ENCODE data around the gene SENP5. TPM values are rescaled to one million over a fixed set of nuclear protein-coding genes. Genes with fewer than 3 reads are reported as not detected.

Gene SENP5
- total RNA-seq, 4 donors from 2014 or later = 41.1 to 60.6 (median 44.1) TPM

DNA sequence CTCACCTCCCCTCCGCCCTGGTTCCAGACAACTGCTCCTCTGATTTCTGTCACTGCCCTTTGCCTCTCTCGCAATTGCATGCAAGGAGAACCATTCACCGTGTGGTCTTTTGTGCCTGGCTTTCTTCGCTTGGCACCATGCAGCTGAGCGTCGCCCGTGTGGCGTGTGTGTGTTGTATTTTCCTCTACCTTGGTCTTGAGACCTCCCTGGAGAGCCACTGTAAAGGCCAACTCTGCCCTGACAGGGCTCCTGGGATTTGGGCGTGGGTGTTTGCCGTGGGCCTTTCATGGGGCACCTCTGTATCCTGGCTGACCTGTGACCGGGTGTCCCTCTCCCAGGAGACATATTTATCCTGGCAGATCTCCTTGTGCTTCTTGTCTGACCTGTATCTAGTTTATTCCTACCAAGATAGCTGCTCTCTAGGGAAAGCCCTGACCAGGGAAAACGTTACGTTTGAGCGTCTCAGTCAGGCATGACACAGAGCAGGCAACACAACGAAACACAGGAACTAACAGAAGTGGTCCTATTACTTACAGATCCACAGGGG, 102.9 kb downstream of the SENP5 start:
- H3K4me3 ChIP-seq = no peak overlapping the region
- no peaks in the 10 kb centered on the region for H3K27me3 ChIP-seq
- TF ChIP-seq EP300 (IDR thresholded peaks at IDR 0.05) (no peak), POLR2A (IDR thresholded peaks at IDR 0.05) (no peak)
- TF ChIP-seq, protein P1, sequence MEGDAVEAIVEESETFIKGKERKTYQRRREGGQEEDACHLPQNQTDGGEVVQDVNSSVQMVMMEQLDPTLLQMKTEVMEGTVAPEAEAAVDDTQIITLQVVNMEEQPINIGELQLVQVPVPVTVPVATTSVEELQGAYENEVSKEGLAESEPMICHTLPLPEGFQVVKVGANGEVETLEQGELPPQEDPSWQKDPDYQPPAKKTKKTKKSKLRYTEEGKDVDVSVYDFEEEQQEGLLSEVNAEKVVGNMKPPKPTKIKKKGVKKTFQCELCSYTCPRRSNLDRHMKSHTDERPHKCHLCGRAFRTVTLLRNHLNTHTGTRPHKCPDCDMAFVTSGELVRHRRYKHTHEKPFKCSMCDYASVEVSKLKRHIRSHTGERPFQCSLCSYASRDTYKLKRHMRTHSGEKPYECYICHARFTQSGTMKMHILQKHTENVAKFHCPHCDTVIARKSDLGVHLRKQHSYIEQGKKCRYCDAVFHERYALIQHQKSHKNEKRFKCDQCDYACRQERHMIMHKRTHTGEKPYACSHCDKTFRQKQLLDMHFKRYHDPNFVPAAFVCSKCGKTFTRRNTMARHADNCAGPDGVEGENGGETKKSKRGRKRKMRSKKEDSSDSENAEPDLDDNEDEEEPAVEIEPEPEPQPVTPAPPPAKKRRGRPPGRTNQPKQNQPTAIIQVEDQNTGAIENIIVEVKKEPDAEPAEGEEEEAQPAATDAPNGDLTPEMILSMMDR (IDR thresholded peaks at IDR 0.05) = no peak
- WGBS, 2 donors = 83 to 87% methylated on average over 15 of the region's 15 CpGs
- no peak overlapping the region for H3K27ac ChIP-seq
- H3K36me3 ChIP-seq = peaks cover 0 to 16% (median 0%) of the 10 kb centered on the region in 3 donors
- H3K4me1 ChIP-seq = peaks cover 0 to 23% (median 4%) of the 10 kb centered on the region in 4 donors
- no peaks in the 10 kb centered on the region for H3K9me3 ChIP-seq
- no peak for DNase-seq (ENCODE audit: low spot score in 2 of 2)

DNA sequence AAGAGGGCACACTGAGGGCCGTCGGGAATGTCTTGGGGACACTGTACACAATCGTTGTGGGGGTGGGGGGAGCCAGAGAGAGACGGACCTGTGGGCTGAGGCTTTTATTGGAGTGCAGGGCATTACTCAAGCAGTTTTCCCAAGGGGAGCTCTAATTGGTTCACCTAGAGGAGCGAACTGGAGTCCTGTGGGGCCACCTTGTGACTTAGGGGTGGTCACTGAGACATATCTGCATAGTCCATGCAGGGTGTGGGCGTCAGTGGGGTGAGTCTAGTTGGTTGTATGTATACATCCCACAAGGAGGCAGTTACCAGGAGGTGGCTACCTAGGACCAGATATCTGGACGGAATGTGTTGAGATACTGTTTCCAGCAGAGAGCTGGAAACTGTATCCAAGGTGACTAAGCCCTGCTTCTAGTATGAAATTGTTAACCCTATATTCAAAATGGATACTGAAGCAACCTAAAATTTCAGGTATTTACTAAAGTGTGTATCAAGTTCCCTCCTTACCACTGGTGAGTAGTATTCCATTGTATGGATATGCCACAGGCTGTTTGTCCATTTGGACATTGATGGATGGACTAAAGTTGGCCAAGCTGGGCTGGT, 103.5 kb downstream of the SENP5 start:
- 82 to 86% methylated on average over 7 of the region's 7 CpGs for WGBS, 2 donors
- no peaks in the 10 kb centered on the region for H3K9me3 ChIP-seq
- no peak overlapping the region for H3K4me3 ChIP-seq
- DNase-seq (ENCODE audit: low spot score in 2 of 2) = no peak
- peaks cover 0 to 10% (median 0%) of the 10 kb centered on the region in 3 donors for H3K36me3 ChIP-seq
- no peak overlapping the region for H3K27ac ChIP-seq
- TF ChIP-seq EP300 (IDR thresholded peaks at IDR 0.05) (no peak), POLR2A (IDR thresholded peaks at IDR 0.05) (no peak)
- TF ChIP-seq, protein P1 (IDR thresholded peaks at IDR 0.05) = no peak
- H3K27me3 ChIP-seq = no peaks in the 10 kb centered on the region
- H3K4me1 ChIP-seq = peaks cover 0 to 23% (median 4%) of the 10 kb centered on the region in 4 donors

DNA sequence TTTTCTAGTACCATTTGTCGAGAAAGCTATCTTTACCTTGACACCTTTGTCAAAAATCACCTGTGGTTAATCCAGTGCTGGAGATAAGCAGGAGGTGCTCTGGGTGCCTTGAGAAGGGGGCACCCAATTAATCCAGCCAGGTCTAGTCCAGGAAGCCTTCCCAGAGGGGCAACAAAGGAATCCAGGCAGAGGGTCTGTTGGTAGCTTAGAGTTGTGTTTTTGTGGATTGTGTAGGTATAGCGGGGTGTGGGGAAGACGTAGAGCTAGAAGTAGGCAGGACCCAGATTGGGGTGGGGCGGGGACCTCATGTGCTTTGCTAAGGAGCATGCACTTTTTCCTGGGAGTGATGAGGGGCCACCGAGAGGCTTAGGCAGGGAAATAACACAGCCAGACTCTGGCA, 106.9 kb downstream of the SENP5 start:
- no peak overlapping the region for H3K27ac ChIP-seq
- no peaks in the 10 kb centered on the region for H3K9me3 ChIP-seq
- H3K4me3 ChIP-seq = no peak overlapping the region
- whole genome bisulfite sequencing, 2 donors = 82 to 87% methylated on average over 5 of the region's 5 CpGs
- DNase-seq (ENCODE audit: low spot score in 2 of 2) = no peak
- H3K27me3 ChIP-seq = no peaks in the 10 kb centered on the region
- H3K36me3 ChIP-seq = no peaks in the 10 kb centered on the region
- TF ChIP-seq, protein P1 (IDR thresholded peaks at IDR 0.05) = no peak
- TF ChIP-seq EP300 (IDR thresholded peaks at IDR 0.05) (no peak), POLR2A (IDR thresholded peaks at IDR 0.05) (no peak)
- H3K4me1 ChIP-seq = peaks cover 0 to 11% (median 0%) of the 10 kb centered on the region in 4 donors

DNA sequence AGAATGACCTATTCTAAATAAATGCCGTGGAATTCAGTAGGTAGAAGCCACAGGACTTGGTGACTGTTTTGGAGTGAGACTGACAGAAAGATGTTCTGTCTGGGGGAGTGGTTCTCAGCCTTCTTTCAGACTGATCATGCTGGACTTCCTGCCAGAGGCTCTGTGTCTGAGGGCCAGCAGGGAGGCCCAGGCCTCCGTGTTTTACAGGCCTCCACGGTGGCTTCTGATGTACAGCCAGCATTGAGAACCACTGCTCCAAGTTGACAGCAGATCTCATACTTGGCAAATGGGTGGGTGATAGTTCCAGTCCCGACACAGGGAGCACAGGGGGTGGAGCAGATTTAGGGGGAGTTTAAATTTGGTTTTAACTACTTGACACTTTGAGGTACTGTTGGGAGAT, 107.6 kb downstream of the SENP5 start:
- TF ChIP-seq EP300 (IDR thresholded peaks at IDR 0.05) = no peak
- no peak for TF ChIP-seq POLR2A (IDR thresholded peaks at IDR 0.05)
- TF ChIP-seq, protein P1 (IDR thresholded peaks at IDR 0.05) = no peak
- no peak for DNase-seq (ENCODE audit: low spot score in 2 of 2)
- Histone ChIP-seq H3K27me3 (no peaks in the 10 kb centered on the region), H3K9me3 (no peaks in the 10 kb centered on the region), H3K27ac (no peak overlapping the region), H3K36me3 (no peaks in the 10 kb centered on the region), H3K4me3 (no peak overlapping the region), H3K4me1 (peaks cover 0 to 7% (median 0%) of the 10 kb centered on the region in 4 donors)
- WGBS, 2 donors = 58 to 61% methylated on average over 4 of the region's 4 CpGs

DNA sequence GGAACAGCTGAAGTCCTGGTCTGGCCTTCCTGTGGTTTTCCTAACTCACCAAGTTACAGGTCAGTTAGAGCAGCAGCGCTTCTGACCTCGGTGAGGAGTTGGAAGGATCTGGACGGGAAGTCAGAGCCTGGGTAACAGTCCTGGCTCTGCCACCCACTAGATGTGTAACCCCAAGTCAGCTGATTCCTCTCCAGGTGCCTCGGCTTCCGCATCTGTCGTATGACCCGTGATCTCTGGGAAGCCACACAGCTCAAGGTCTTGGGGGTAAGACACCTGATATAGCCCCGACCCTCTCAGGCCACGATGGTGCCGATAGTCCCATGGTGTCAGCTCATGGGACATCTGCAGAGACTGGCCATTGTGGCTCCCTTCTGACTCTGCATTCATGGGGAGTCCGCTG, 109.2 kb downstream of the SENP5 start:
- TF ChIP-seq, protein P1 (IDR thresholded peaks at IDR 0.05) = no peak
- TF ChIP-seq POLR2A (IDR thresholded peaks at IDR 0.05) = no peak
- no peak for TF ChIP-seq EP300 (IDR thresholded peaks at IDR 0.05)
- H3K9me3 ChIP-seq = no peaks in the 10 kb centered on the region
- no peak overlapping the region for H3K27ac ChIP-seq
- no peaks in the 10 kb centered on the region for H3K36me3 ChIP-seq
- H3K4me3 ChIP-seq = no peak overlapping the region
- H3K27me3 ChIP-seq = no peaks in the 10 kb centered on the region
- no peak for DNase-seq (ENCODE audit: low spot score in 2 of 2)
- 83 to 88% methylated on average over 9 to 10 of the region's 11 CpGs for WGBS, 2 donors
- H3K4me1 ChIP-seq = peaks cover 0 to 7% (median 0%) of the 10 kb centered on the region in 4 donors

Data from tibial nerve (tissue), 4 donors.